IMR-90 (cell line): ENCODE results near the gene GRB14.

Source experiments
- MAFK ChIP-seq: IDR thresholded peaks from 2 replicates; pipeline ENCODE4 v1.6.1; 2012; ENCODE audit warnings: low read depth, low read length, improper control_type of control experiment
- RFX5 ChIP-seq: IDR thresholded peaks from 2 replicates; pipeline ENCODE4 v1.8.0; 2012; ENCODE audit warnings: low read depth, mild to moderate bottlenecking, low read length, moderate library complexity
- TF ChIP-seq, protein P1 (sequence below): conservative IDR thresholded peaks from 2 replicates; pipeline ENCODE4 v1.5.1; 2012; ENCODE audit warnings: mild to moderate bottlenecking, low read depth, low read length, improper control_type of control experiment

DNA sequence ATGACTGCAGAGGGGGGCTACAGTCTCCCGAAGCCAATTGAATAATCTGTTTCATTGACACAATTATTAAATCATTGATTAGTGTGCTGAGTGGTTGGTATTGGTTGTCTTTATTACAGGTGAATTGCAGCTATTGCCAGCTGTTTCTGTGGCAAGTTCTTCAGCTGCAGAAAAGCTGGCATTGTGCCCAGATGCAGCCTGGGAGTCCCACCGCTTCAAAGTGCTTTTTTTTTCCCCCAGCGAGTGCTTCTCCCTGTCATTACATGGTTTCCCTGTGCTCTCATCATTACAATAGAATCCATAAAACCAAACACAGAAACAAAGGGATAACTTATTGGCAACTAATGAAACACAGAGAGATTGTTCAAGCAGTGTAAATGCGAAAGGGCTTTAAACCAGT, 164.7 kb downstream of the GRB14 start:
- TF ChIP-seq, protein P1, sequence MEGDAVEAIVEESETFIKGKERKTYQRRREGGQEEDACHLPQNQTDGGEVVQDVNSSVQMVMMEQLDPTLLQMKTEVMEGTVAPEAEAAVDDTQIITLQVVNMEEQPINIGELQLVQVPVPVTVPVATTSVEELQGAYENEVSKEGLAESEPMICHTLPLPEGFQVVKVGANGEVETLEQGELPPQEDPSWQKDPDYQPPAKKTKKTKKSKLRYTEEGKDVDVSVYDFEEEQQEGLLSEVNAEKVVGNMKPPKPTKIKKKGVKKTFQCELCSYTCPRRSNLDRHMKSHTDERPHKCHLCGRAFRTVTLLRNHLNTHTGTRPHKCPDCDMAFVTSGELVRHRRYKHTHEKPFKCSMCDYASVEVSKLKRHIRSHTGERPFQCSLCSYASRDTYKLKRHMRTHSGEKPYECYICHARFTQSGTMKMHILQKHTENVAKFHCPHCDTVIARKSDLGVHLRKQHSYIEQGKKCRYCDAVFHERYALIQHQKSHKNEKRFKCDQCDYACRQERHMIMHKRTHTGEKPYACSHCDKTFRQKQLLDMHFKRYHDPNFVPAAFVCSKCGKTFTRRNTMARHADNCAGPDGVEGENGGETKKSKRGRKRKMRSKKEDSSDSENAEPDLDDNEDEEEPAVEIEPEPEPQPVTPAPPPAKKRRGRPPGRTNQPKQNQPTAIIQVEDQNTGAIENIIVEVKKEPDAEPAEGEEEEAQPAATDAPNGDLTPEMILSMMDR: no peak
- TF ChIP-seq MAFK: no peak
- TF ChIP-seq RFX5: no peak
